Measurements from ENCODE around the gene CCDC192.

Gene CCDC192

DNA sequence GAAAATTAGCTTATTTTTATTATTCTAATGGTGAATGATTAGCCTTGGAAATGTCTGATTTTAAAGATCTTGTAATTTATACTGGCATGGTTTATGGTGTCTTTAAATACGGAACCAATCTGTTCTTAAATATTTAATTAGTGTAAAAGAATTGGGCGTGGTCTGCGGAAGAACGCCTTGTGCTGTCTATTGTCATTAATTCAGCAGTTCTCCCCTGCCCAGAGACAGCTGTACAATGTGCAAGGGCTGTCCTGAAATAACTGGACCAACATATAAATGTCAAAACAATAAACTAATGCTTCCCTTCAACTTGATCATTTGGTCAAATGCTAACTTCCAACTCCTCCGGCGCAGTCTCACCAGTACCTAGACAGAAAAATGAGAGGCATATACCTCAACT, 124.3 kb downstream of the CCDC192 start:
- H3K4me1 ChIP-seq: no peaks in the 10 kb centered on the region

DNA sequence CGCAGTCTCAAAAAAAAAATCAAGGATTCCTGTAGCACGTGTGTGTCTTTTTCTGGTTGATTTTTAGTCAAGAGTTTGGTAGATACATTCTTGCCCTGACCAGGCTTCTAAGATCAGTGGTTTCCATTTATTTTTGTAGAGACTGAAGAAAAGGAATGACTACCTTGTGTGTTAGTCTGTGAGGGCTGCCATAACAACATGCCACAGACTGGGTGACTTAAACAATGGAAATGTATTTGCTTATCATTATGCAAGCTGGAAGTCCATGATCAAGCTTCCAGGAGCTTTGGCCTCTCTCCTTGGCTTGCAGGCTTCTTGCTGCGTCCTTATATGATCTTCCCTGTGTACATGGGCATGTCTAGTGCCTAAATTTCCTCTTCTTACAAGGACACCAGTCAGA, 127.0 kb downstream of the CCDC192 start:
- Histone ChIP-seq H3K27me3 (peaks cover 3% of the 10 kb centered on the region; the same call in 1 of the 2 replicates), H3K4me1 (no peaks in the 10 kb centered on the region), H3K9me3 (no peaks in the 10 kb centered on the region), H3K36me3 (no peaks in the 10 kb centered on the region), H3K4me3 (ENCODE audit: low read depth, low read length) (no peak overlapping the region)
- TF ChIP-seq, protein P1, sequence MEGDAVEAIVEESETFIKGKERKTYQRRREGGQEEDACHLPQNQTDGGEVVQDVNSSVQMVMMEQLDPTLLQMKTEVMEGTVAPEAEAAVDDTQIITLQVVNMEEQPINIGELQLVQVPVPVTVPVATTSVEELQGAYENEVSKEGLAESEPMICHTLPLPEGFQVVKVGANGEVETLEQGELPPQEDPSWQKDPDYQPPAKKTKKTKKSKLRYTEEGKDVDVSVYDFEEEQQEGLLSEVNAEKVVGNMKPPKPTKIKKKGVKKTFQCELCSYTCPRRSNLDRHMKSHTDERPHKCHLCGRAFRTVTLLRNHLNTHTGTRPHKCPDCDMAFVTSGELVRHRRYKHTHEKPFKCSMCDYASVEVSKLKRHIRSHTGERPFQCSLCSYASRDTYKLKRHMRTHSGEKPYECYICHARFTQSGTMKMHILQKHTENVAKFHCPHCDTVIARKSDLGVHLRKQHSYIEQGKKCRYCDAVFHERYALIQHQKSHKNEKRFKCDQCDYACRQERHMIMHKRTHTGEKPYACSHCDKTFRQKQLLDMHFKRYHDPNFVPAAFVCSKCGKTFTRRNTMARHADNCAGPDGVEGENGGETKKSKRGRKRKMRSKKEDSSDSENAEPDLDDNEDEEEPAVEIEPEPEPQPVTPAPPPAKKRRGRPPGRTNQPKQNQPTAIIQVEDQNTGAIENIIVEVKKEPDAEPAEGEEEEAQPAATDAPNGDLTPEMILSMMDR (IDR thresholded peaks at IDR 0.05; ENCODE audit: low read depth, low read length): no peak
- no peak for DNase-seq

More for the DNA sequence above, 124.3 kb downstream of the CCDC192 start:
- no peak for DNase-seq
- H3K9me3 ChIP-seq: no peaks in the 10 kb centered on the region
- TF ChIP-seq, protein P1 (IDR thresholded peaks at IDR 0.05; ENCODE audit: low read depth, low read length): no peak
- no peaks in the 10 kb centered on the region for H3K36me3 ChIP-seq
- no peak overlapping the region for H3K4me3 ChIP-seq (ENCODE audit: low read depth, low read length)
- peaks cover 3% of the 10 kb centered on the region; the same call in 1 of the 2 replicates for H3K27me3 ChIP-seq

DNA sequence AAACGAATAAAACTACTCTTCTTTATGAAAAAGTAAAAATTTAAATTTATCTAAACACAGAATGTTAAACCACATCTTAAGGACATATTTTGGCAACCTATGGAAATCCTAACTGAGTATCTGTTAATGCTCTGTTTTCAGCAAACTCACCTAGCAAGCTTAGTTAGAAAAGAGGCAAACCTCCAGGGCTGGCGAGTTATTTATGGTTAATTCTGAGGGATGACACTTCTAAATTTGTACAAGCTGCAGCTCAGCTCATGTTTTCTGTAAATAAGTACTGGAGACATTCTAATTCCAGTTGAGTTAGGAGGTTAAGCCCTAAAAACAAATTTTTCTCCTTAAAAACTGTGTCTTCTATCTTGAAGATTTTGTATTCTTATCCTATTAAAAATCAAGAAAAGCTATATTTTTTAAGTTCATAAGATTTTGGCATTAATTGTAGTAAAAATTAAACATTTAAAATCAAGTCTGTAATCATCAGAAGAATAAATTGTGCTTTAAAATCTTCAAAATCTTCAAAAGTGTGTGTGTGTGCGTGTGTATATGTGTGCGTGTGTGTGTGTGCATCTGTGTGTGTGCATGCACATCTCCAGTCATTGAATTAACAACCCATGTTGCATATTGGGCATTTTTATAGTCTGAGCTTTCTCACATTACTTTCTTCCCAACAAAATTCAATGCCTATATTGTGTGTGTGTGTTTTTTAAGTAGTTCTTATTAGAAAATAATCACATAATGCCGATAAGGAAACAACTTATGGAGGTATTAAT, 127.8 kb downstream of the CCDC192 start:
- Histone ChIP-seq H3K27me3 (peaks cover 3% of the 10 kb centered on the region; the same call in 1 of the 2 replicates), H3K4me1 (no peaks in the 10 kb centered on the region), H3K9me3 (no peaks in the 10 kb centered on the region), H3K4me3 (ENCODE audit: low read depth, low read length) (no peak overlapping the region), H3K36me3 (no peaks in the 10 kb centered on the region)
- TF ChIP-seq, protein P1 (IDR thresholded peaks at IDR 0.05; ENCODE audit: low read depth, low read length): no peak
- no peak for DNase-seq

DNA sequence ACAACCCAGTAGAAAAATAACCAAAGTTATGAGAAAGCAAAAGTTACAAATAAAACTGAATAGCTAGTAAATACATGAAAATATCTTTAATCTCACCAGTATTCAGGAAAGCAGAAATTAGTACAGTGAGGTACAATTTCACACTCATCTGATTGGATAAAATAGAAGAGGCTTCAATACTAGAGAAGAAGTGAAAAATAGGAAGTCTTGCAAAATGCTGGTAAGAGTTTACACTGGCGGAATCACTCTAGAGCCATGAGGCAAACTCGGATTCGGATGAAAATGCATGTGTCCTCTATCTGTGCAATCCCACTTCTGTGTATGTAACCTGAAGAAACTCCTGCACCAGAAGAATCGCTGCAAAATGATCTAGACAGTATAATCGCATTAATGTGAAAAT, 128.9 kb downstream of the CCDC192 start:
- TF ChIP-seq, protein P1 (IDR thresholded peaks at IDR 0.05; ENCODE audit: low read depth, low read length): no peak
- DNase-seq: no peak
- peaks cover 3% of the 10 kb centered on the region; the same call in 1 of the 2 replicates for H3K27me3 ChIP-seq
- no peaks in the 10 kb centered on the region for H3K4me1 ChIP-seq
- H3K36me3 ChIP-seq: no peaks in the 10 kb centered on the region
- H3K9me3 ChIP-seq: no peaks in the 10 kb centered on the region
- no peak overlapping the region for H3K4me3 ChIP-seq (ENCODE audit: low read depth, low read length)

DNA sequence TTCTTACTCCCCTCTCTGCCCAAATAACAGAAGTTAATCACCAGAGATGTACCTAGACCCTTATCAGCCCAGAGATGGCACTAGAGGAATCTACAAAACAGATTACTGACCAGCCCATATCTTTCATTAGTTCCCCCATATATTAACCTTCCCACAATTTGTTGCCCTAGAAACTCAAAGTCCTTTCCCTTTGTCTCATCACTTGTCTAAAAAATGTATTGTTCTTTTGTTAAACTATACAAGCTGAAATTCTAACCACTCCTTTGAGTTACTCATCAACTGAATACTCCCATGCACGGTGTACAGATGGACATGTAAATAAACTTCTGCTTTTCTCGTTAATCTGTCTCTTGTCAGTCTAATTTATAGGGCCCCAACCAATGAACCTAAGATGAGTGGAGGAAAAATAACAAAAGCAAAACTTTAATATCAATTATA, 130.9 kb downstream of the CCDC192 start:
- Histone ChIP-seq H3K4me1 (no peaks in the 10 kb centered on the region), H3K9me3 (no peaks in the 10 kb centered on the region), H3K36me3 (no peaks in the 10 kb centered on the region), H3K27me3 (no peaks in the 10 kb centered on the region; the same call in 1 of the 2 replicates), H3K4me3 (ENCODE audit: low read depth, low read length) (no peak overlapping the region)
- TF ChIP-seq, protein P1 (IDR thresholded peaks at IDR 0.05; ENCODE audit: low read depth, low read length): no peak
- DNase-seq: no peak

DNA sequence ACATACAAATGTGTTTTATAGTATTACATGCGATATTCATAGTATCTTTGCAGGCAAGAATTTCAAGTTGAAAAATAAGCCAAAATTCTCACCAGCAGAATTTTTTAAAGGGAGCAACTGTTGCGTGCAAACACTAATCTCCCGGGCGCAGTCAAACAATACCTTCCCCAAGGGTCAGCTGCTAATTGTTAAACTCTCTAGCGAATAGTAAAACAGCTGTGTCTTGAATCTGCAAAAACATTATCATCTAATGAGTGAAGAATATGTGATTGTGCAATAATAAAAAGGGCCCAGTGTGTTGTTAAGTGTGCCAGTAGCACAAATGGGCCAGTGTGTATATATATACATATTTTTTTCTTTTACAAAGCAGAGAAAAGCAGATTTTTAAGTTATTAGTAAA, 131.4 kb downstream of the CCDC192 start:
- no peaks in the 10 kb centered on the region for H3K4me1 ChIP-seq
- no peak for DNase-seq
- H3K4me3 ChIP-seq (ENCODE audit: low read depth, low read length): no peak overlapping the region
- no peaks in the 10 kb centered on the region; the same call in 1 of the 2 replicates for H3K27me3 ChIP-seq
- no peaks in the 10 kb centered on the region for H3K36me3 ChIP-seq
- TF ChIP-seq, protein P1 (IDR thresholded peaks at IDR 0.05; ENCODE audit: low read depth, low read length): no peak
- no peaks in the 10 kb centered on the region for H3K9me3 ChIP-seq

Measured in BE2C (cell line).